Stimulated activated CD4-positive, alpha-beta T cell treated with anti-CD3 and anti-CD28 coated beads, Interleukin-2, amount 100 ng/mL, for 4 hours (primary cell): ENCODE results near the gene PDE9A.

Experiments used
- DNase-seq: peaks from one replicate; pipeline ENCODE4 v3.0.0-alpha.2; 2020; ENCODE audit warnings: low read depth

Gene PDE9A

GRCh38 chr21:42657676-42658319 lies 4.4 kb downstream of the PDE9A start:
- no peak for DNase-seq

- DNase-seq = no peak
These were observed 5.1 kb downstream of the PDE9A start for GRCh38 chr21:42658320-42659105.

DNA sequence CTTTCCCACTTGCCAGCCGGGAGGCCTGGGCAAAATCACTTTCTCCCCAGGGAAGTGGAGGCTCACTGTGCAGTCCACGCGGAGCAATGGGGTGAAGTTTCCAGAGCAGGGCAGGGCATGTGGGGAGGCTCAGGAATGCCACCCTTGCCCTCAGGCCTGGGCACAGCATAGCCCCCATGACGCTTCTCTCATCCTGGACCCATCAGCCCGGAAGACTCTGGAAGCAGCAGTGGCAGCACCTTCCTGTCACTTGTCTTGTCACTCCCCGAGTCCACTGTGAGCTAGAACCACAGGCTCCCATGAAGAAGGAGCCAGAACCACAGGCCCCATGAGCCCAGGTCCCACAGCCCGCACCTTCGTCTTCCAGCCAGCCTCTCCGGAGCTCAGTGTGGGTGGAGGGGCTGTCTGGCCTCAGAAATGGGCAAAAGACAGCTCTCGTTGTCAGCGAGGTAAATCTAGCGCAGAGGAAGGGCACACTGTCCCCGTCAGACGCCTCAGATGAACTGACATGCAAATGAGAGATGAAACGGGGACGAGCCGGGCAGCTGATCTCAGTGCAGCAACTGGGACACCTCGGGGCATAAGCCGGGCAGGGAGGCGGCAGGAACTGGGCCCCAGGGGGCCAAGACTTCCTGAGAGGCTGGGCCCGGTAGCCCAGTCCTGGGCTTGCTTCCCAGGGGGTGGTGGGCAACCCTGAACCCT lies 6.1 kb downstream of the PDE9A start:
- DNase-seq = no peak

GRCh38 chr21:42660118-42660470 lies 6.7 kb downstream of the PDE9A start:
- DNase-seq = no peak

- no peak for DNase-seq
These were observed 8.4 kb downstream of the PDE9A start for GRCh38 chr21:42661688-42662429.

- DNase-seq = no peak
These were observed 9.2 kb downstream of the PDE9A start for GRCh38 chr21:42662430-42663199.

- DNase-seq = no peak
These were observed 9.9 kb downstream of the PDE9A start for GRCh38 chr21:42663200-42663750.

DNA sequence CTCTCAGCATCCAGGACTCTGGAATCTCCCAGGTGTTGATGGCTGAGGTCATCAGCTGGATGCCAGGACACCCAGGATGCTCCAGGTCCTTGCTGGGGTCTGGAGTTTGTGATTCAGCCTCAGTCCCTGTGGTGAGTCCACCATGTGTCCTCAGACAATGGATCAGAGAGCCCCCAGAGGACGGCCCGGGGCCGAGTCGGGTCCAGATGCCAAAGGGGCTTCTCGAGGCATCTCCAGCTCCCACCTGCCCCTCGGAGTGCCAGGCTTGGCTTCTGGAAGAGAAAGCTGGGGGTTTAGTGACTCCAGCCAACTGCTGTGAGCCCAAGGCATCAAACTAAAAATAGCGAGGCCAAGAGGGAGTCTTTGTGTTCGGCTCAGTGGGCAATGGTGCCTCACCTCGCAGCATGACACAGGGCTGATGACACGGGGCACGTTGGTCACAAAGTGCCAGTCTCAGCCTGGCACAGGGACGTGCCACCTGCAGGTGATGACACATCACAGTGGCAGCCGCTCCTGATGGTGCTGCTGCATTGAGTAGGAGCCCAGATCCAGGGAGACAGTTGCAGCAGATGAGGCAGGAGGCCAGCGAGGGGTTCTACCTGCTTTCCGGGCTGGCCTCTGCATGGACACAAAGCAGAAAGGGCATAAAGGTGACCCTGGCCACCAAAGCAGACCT lies 10.6 kb downstream of the PDE9A start:
- no peak for DNase-seq

- DNase-seq = no peak
These were observed 11.2 kb downstream of the PDE9A start for GRCh38 chr21:42664614-42665013.

- DNase-seq = no peak
These were observed 11.6 kb downstream of the PDE9A start for GRCh38 chr21:42665026-42665425.

- DNase-seq = no peak
These were observed 12.1 kb downstream of the PDE9A start for GRCh38 chr21:42665484-42665883.

- DNase-seq = no peak
These were observed 12.8 kb downstream of the PDE9A start for GRCh38 chr21:42666023-42666747.

DNA sequence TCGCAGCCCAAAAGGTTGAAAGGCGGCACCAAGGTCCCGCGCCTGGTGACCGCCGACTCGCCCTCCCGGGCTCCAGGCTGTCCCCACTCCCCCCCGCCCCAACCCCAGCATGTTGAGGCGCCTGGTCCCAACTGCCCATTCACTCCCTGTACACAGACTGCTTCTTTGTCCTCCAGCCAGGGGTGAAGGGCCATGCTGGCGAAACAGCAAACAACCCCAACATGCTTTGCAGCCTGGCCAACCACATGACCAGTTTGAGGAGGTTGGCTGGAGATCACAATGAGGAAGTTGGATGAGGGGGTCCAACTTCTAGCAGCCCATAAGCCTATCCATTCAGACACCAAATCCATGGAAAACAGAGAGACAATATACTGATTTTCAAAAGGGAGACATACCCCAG lies 13.5 kb downstream of the PDE9A start:
- DNase-seq = no peak

GRCh38 chr21:42668298-42668992 lies 15.0 kb downstream of the PDE9A start:
- no peak for DNase-seq

- DNase-seq = no peak
These were observed 15.6 kb downstream of the PDE9A start for GRCh38 chr21:42669041-42669440.

DNA sequence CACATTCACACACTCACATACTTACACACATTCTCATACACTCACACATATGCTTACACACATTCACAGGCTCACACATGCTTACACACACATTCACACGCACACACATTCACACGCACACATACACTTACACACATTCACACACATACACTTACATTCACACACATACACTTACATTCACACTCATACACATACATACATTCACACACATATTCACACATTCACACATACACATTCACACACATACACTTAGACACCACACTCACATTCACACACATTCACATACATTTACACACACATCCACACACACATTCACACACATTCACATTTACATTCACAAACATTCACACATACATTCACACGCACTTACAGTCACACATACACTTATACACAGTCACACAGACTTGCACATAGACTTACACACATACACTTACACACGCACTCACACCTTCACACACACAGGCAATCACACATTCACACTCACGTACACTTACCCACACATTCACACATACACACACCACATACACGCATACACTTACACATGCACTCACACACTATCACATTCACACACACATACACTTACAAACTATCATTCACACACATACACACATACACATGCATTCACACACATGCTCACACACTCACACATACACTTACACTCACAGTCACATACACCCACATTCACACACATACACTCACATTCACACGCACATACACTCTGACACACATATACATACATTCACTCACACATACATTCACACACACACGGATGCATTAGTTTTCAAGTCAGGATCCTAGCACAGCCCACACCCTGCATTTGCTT lies 16.8 kb downstream of the PDE9A start:
- DNase-seq = no peak

DNA sequence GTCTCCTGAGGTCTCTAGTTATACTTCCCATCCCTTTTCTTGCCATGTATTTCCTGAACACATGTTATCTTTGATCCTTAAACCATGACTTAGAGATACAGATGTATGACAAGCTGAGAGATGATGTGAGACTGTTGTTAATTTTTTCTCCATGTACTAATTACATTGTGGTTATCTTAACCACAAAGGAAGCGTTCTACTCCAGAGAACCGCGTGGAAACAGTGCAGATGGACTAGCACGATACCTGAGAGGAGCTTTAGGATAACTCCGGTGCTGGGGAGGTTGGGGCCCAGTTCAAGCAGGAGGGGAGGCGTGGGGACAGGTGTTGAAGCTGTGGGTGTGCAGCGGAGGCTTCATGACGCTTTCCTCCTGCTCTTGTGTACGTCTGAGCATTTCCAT lies 17.5 kb downstream of the PDE9A start:
- DNase-seq = no peak

GRCh38 chr21:42671778-42672593 lies 18.6 kb downstream of the PDE9A start:
- no peak for DNase-seq
